Caco-2 (cell line): ENCODE data around the gene LIPN. TPM values are rescaled to one million over a fixed set of nuclear protein-coding genes. Genes with fewer than 3 reads are reported as not detected.

Experiments used
- BruUV-seq: library from RNA; stranded (reverse); fragments of 400-500 nt; replicated peaks from 2 replicates; lab custom pipeline; 2021; lab: Mats Ljungman, UMichigan
- CTCF ChIA-PET: fragments of 300-600 bp; sonication (Branson Sonifier 250); formaldehyde crosslinking; loops from one replicate; lab custom pipeline; 2022; ENCODE audit warnings: antibody characterized with exemption; lab: Charles Lee
- POLR2A ChIA-PET: fragments of 300-600 bp; sonication (Branson Sonifier 250); formaldehyde crosslinking; loops from one replicate; lab custom pipeline; 2022; ENCODE audit warnings: antibody characterized with exemption; lab: Charles Lee
- DNase-seq, 2 experiments: peaks; one replicate each; pipeline versions ENCODE4 v3.0.0 to v3.0.0-alpha.2; 2020 to 2022
- H3K27me3 ChIP-seq: replicated peaks from 2 replicates; pipeline ENCODE4 v1.6.0; 2011; ENCODE audit warnings: low read length; ENCODE audit not compliant: control insufficient read depth, insufficient read depth
- H3K36me3 ChIP-seq: 2 replicates; pipeline ENCODE4 v1.5.1; 2011; ENCODE audit warnings: low read length; ENCODE audit not compliant: control insufficient read depth, insufficient read depth
- H3K4me1 ChIP-seq: fragments of 250-450 bp; sonication (Bioruptor Pico); 2 replicates; pipeline ENCODE4 v1.5.1; 2020; ENCODE audit warnings: mild to moderate bottlenecking
- H3K4me3 ChIP-seq: 2 replicates; pipeline ENCODE4 v1.5.1; 2011; ENCODE audit warnings: low read depth, mild to moderate bottlenecking, control low read depth, low read length
- H3K9me3 ChIP-seq: fragments of 250-450 bp; sonication (Bioruptor Pico); 2 replicates; pipeline ENCODE4 v1.5.1; 2020; ENCODE audit warnings: mild to moderate bottlenecking, moderate library complexity
- H3K27ac Mint-ChIP-seq: one replicate; pipeline ENCODE4 v1.8.0; 2022; ENCODE audit warnings: mixed read lengths; ENCODE audit not compliant: unreplicated experiment
- H3K27me3 Mint-ChIP-seq: one replicate; pipeline ENCODE4 v1.8.0; 2022; ENCODE audit warnings: mixed read lengths; ENCODE audit not compliant: insufficient read depth, unreplicated experiment
- H3K36me3 Mint-ChIP-seq: one replicate; pipeline ENCODE4 v1.8.0; 2022; ENCODE audit warnings: mild to moderate bottlenecking, mixed read lengths; ENCODE audit not compliant: insufficient read depth, unreplicated experiment
- H3K4me1 Mint-ChIP-seq: one replicate; pipeline ENCODE4 v1.8.0; 2022; ENCODE audit warnings: low read depth, mixed read lengths; ENCODE audit not compliant: unreplicated experiment
- H3K4me3 Mint-ChIP-seq: one replicate; pipeline ENCODE4 v1.8.0; 2022; ENCODE audit warnings: mild to moderate bottlenecking, moderate library complexity, mixed read lengths; ENCODE audit not compliant: unreplicated experiment
- H3K9me3 Mint-ChIP-seq: one replicate; pipeline ENCODE4 v1.8.0; 2022; ENCODE audit warnings: mixed read lengths; ENCODE audit not compliant: unreplicated experiment
- intact Hi-C: fragments of 100-400 bp; cut with micrococcal nuclease; formaldehyde crosslinking; loops from one replicate; pipeline ENCODE4 v1.10.0; 2022; ENCODE audit not compliant: unreplicated experiment
- total RNA-seq: library from RNA; stranded (reverse); gene quantifications from 2 replicates; pipeline ENCODE4 v1.2.3, GENCODE V29; 2022
- TF ChIP-seq, protein P1 (sequence below), 2 experiments: fragments of 200-600 bp in 1 of 2; IDR thresholded peaks; 1 replicate in 1 of 2; 2 replicates in 1 of 2; pipeline versions ENCODE4 v1.5.1 to v1.8.0; 2011 to 2022; ENCODE audit warnings: antibody characterized with exemption in 1 of 2, control low read depth in 1 of 2, inconsistent platforms in 1 of 2, low read depth in 1 of 2, low read length in 1 of 2, mild to moderate bottlenecking in 1 of 2, moderate library complexity in 1 of 2; ENCODE audit not compliant: insufficient read depth in 1 of 2, severe bottlenecking in 1 of 2, unreplicated experiment in 1 of 2

LIPN gene
- total RNA-seq, 1 experiment from 2014 or later: not detected

DNA sequence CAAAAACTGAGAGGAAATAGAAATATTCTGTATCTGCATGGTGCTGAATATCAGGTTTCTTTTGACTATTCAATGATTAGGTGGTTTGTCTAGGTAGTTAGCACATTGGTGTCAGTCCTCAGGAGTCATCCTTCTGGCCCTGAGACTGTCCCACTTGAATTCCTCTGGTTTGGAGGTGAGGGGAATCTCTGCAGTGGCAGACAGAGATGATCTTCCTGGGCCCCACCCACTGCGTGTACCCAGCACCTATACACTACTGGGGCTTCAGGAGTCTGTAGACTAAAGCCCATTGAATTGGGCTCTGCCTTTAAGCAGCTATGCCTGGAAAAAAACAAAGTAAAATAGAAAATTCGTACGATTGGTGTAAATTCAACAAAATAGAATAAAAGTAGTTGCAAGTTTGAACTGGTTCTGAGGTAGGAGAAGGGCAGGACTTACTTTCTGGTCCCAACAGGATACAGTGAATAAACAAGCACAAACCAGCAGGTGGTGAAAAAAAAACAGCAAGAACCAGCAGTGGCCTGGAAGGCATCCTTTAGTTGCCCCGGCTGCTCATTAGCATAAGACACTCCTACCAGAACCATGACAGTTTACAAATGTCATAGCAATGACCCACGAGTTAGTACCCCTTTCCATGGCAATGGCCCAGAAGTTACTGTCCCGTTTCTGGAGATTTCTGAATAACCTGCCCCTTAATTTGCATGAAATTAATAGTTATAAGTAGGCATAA lies 44.4 kb downstream of the LIPN start:
- H3K4me1 Mint-ChIP-seq: no peaks in the 10 kb centered on the region
- no peak overlapping the region for H3K27ac Mint-ChIP-seq
- no peaks in the 10 kb centered on the region for H3K9me3 Mint-ChIP-seq
- TF ChIP-seq, protein P1, sequence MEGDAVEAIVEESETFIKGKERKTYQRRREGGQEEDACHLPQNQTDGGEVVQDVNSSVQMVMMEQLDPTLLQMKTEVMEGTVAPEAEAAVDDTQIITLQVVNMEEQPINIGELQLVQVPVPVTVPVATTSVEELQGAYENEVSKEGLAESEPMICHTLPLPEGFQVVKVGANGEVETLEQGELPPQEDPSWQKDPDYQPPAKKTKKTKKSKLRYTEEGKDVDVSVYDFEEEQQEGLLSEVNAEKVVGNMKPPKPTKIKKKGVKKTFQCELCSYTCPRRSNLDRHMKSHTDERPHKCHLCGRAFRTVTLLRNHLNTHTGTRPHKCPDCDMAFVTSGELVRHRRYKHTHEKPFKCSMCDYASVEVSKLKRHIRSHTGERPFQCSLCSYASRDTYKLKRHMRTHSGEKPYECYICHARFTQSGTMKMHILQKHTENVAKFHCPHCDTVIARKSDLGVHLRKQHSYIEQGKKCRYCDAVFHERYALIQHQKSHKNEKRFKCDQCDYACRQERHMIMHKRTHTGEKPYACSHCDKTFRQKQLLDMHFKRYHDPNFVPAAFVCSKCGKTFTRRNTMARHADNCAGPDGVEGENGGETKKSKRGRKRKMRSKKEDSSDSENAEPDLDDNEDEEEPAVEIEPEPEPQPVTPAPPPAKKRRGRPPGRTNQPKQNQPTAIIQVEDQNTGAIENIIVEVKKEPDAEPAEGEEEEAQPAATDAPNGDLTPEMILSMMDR (IDR thresholded peaks at IDR 0.05; ENCODE audit: insufficient read depth in 1 of 2, low read depth in 1 of 2, low read length in 1 of 2, severe bottlenecking in 1 of 2, unreplicated experiment in 1 of 2): no peak
- Histone ChIP-seq H3K36me3 (no peaks in the 10 kb centered on the region), H3K4me3 (no peak overlapping the region), H3K27me3 (no peaks in the 10 kb centered on the region), H3K9me3 (no peaks in the 10 kb centered on the region), H3K4me1 (no peaks in the 10 kb centered on the region)
- ChIA-PET CTCF (interaction anchor here (0.6 kb wide), 1 partner anchor 13 kb away, joined by 3 read pairs; no protein-coding TSS in a partner anchor), POLR2A (no interaction called here)
- H3K36me3 Mint-ChIP-seq: no peaks in the 10 kb centered on the region
- intact Hi-C loops: no loop called here
- no peak for DNase-seq
- H3K4me3 Mint-ChIP-seq: no peak overlapping the region
- peaks cover 2% of the 10 kb centered on the region for H3K27me3 Mint-ChIP-seq
- no TSS peak for BruUV-seq

DNA sequence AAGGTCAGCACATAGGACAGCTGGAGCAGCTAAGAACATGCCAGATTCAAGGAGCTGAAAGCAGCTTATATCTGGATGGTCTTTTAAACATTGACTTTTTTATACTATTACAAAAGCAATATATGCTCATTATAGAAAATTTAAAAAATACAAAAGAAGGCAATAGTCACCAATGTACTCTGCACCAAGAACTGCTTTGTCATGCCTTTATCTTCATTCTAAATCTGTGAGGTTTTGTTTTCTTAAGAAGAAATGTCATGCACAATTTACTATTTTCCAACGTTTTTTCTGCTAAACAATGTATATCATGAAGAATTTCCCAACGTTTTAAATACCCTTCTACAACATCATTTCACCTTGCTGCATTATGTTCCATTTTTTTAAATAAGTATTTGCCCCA lies 45.5 kb downstream of the LIPN start:
- Histone ChIP-seq H3K4me1 (no peaks in the 10 kb centered on the region), H3K9me3 (no peaks in the 10 kb centered on the region), H3K4me3 (no peak overlapping the region), H3K36me3 (no peaks in the 10 kb centered on the region), H3K27me3 (no peaks in the 10 kb centered on the region)
- POLR2A ChIA-PET: no interaction called here
- Mint-ChIP-seq H3K36me3 (no peaks in the 10 kb centered on the region), H3K4me3 (no peak overlapping the region), H3K27ac (no peak overlapping the region), H3K9me3 (no peaks in the 10 kb centered on the region), H3K27me3 (peaks cover 2% of the 10 kb centered on the region), H3K4me1 (no peaks in the 10 kb centered on the region)
- TF ChIP-seq, protein P1 (IDR thresholded peaks at IDR 0.05; ENCODE audit: insufficient read depth in 1 of 2, low read depth in 1 of 2, low read length in 1 of 2, severe bottlenecking in 1 of 2, unreplicated experiment in 1 of 2): no peak
- DNase-seq: no peak
- CTCF ChIA-PET: interaction anchor here (0.7 kb wide), 1 partner anchor 240 kb away, joined by 3 read pairs; no protein-coding TSS in a partner anchor
- BruUV-seq: no TSS peak
- intact Hi-C loops: no loop called here

- no TSS peak for BruUV-seq
- CTCF ChIA-PET: no interaction called here
- peaks cover under 1% of the 10 kb centered on the region; the same call in 1 of the 2 replicates for H3K27me3 ChIP-seq
- H3K9me3 ChIP-seq: no peaks in the 10 kb centered on the region
- no peak overlapping the region for H3K27ac Mint-ChIP-seq
- no peaks in the 10 kb centered on the region for H3K4me1 Mint-ChIP-seq
- H3K4me3 Mint-ChIP-seq: no peak overlapping the region
- no peak overlapping the region for H3K4me3 ChIP-seq
- no peaks in the 10 kb centered on the region for H3K36me3 ChIP-seq
- no peaks in the 10 kb centered on the region for H3K4me1 ChIP-seq
- H3K36me3 Mint-ChIP-seq: no peaks in the 10 kb centered on the region
- H3K9me3 Mint-ChIP-seq: no peaks in the 10 kb centered on the region
- TF ChIP-seq, protein P1 (IDR thresholded peaks at IDR 0.05; ENCODE audit: insufficient read depth in 1 of 2, low read depth in 1 of 2, low read length in 1 of 2, severe bottlenecking in 1 of 2, unreplicated experiment in 1 of 2): no peak
- DNase-seq: no peak
- H3K27me3 Mint-ChIP-seq: peaks cover 2% of the 10 kb centered on the region
- POLR2A ChIA-PET: no interaction called here
- intact Hi-C loops: no loop called here
These were observed 46.1 kb downstream of the LIPN start for GRCh38 chr10:88805924-88806323.
